AML-193 (cell line): Measurements from ENCODE around the gene MBD4.

ENCODE experiments used
- DNase-seq, 2 experiments: peaks; one replicate each; lab custom pipeline; 2025; lab: John Stamatoyannopoulos, UW

The MBD4 gene

DNA sequence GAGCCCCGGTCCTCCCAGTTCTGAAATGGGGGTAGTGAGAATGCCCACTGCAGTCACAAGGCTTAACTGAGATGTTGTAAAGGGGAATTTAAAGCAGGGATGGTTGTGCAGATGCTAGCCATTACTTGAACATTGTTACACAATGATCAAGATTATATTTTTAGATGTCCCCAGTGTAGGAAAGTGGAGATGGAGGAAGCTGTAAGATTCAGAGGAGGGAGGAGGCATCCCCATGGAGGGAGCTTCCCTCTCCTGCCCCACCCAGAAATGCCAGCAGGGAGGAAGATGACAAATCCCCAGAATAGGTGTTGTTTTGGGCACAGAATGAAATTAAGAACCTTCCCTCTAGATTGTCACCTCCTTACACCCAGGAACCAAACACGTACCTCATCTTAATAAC lies 57.4 kb downstream of the MBD4 start:
- DNase-seq, result no peak
